ENCODE data around the gene TEX22.
"Not testable (repeated sequence)": the region's sequence is repeated elsewhere in the genome, so short reads cannot be mapped to it uniquely, and the experiment has no call there.

The TEX22 gene

DNA sequence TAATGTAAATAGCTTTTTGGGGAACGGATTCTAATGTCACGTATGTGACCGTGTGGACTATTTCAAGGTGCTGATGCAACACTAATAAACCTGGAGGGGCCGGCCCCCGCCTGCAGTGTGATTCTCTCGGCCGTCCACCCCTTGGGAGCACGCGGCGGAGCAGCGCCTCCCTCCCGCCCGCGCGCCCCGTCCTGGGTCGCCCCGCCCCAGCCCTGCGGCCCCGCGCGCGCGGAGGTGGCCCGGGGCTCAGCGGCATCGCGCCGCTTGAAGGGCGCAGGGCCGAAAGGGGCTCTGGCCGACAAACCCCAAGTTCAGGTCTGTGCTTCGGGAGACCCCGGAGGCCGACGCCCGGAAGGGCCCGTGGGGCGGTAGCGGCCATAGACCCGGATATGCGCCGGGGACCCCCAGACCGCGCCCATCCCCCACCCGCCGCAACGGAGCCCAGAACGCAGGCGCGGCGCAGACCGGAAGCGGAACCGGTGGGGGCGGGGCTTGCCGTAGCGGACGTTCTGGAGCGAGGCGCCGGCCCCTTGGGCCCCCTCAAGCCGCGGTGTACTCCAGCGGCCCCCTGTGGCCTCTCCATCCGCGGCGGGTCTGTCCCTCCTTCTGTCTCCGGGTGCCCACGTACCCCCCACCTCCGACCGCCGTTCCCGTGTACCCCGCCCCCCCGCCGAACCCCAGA lies at the start of gene TEX22:
TEX22 (plus strand) TSS at position 495 of the 682 bp plus-strand sequence. CDS start 803 bp downstream, outside the sequence.
- DNase-seq = peak; percentile 93

GRCh38 chr14:105348945-105349699 lies 49.2 kb upstream of the TEX22 start:
- no peak for DNase-seq

- DNase-seq = no peak
Observed at GRCh38 chr14:105349992-105350391, 48.3 kb upstream of the TEX22 start.

- no peak for DNase-seq
Observed at GRCh38 chr14:105350450-105351244, 47.7 kb upstream of the TEX22 start.

GRCh38 chr14:105351410-105351809 lies 46.9 kb upstream of the TEX22 start:
- no peak for DNase-seq

GRCh38 chr14:105351920-105352851 lies 46.2 kb upstream of the TEX22 start:
- peak; percentile 91 for DNase-seq

GRCh38 chr14:105353136-105353535 lies 45.2 kb upstream of the TEX22 start:
- no peak for DNase-seq

- no peak for DNase-seq
Observed at GRCh38 chr14:105354541-105354940, 43.8 kb upstream of the TEX22 start.

GRCh38 chr14:105355049-105355575 lies 43.2 kb upstream of the TEX22 start:
- DNase-seq = no peak

GRCh38 chr14:105355850-105356604 lies 42.3 kb upstream of the TEX22 start:
- no peak for DNase-seq

DNA sequence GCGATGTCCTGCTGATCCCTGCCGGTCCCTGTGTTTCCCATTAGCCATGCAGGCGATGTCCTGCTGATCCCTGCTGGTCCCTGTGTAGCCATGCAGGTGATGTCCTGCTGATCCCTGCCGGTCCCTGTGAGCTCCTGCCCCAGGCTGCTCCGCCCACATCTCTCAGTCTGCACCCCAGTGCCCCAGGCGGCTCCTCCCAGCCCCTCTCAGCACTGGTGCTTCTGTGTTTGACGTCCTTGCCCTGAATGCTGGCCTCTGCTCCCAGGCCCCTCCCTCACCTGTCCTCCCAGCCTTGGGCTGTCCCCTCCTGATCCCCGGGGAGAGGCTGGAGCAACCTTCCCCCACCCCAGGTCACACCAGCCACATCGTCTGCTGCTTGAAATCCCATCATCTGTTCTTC lies 41.4 kb upstream of the TEX22 start:
- DNase-seq = no peak

DNA sequence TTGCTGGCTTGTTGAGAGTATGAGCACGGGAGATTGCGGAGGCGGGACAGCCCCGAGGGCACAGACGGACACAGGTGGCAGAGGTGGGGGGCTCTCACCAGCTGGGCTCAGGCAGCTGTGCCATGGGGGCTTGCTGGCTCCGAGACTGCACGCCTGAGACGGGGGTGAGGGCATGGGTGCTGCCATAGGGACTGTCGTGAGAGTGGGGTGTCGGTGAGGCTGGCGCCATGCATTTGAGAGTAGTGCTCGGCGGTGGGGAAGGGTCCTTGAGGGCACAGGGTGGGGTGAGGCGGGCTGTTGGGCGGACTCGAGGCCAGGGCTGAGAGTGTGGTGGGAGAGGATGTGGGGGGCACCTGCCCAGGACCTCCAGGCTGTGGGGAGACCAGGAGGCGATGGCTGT lies 40.7 kb upstream of the TEX22 start:
- no peak for DNase-seq

- no peak for DNase-seq
Observed at GRCh38 chr14:105358140-105358846, 40.0 kb upstream of the TEX22 start.

GRCh38 chr14:105358943-105359342 lies 39.4 kb upstream of the TEX22 start:
- DNase-seq = no peak

DNA sequence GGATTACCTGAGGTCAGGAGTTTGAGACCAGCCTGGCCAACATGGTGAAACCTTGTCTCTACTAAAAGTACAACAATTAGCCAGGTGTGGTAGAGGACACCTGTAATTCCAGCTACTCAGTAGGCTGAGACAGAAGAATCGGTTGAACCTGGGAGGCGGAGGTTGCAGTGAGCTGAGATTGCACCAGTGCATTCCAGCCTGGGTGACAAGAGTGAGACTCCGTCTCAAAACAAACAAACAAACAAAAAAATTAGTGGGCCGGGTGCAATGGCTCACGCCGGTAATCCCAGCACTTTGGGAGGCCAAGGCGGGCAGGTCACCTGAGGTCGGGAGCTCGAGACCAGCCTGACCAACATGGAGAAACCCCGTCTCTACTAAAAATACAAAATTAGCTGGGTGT lies 36.9 kb upstream of the TEX22 start:
- DNase-seq = not testable (repeated sequence)

GRCh38 chr14:105363847-105364708 lies 34.3 kb upstream of the TEX22 start:
- peak; percentile 62 for DNase-seq

DNA sequence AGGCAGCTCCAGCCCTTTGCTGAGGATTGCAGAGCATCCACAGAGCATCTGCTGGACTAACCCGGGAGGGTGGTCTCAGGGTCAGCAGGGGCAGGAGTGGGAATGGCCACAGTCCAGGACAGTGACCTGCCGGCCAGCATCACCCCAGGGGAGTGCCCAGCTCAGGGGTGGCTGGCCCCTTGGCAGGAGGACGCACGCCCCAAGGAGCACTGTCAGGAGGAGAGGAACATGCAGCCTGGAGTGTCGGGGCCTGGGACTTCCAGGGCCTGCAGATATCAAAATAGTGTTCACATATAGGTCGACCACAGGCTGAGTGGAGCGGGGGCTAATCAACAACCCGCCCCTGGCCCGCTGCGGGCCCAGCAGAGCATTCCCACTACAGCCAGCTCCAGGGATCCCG lies 33.2 kb upstream of the TEX22 start:
- DNase-seq = no peak

DNA sequence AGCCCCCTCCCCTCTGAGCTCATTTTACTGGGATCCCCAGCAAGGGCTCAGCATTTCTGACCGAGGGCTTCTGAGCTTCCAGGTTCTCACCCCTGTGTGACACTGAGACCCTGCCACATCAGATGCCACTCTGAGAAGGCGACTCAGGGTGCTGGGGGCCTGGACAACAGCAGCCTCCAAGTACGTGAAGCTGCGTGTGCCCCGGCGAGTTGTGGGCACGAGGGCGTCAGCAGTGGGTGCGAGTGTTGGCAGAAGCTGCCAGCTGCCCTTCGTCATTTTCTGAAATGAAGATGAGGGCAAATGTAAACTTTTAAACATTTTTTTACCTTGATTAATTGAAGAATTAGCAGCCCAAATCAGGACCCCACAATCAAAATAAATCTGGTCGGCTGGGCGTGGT lies 32.7 kb upstream of the TEX22 start:
- no peak for DNase-seq

- DNase-seq = no peak
Observed at GRCh38 chr14:105366386-105367074, 31.8 kb upstream of the TEX22 start.

All from CD4-positive, alpha-beta T cell treated with Interleukin-6 for 4 hours (primary cell).